Neural cell (in vitro differentiated cells): ENCODE data around the gene SOCS3.

Experiments used
- CTCF ChIP-seq: fragments of 450-650 bp; IDR thresholded peaks from 2 replicates; pipeline ENCODE4 v1.5.1; 2014; ENCODE audit warnings: antibody characterized with exemption, mild to moderate bottlenecking, moderate library complexity; ENCODE audit not compliant: poor library complexity, severe bottlenecking
- EZH2 ChIP-seq: fragments of 200-600, 300-800 bp; shearing (Covaris generic), sonication (generic); IDR thresholded peaks from 2 replicates; pipeline ENCODE4 v1.6.1; 2014; ENCODE audit warnings: antibody characterized with exemption, low read length, borderline replicate concordance, mild to moderate bottlenecking; ENCODE audit not compliant: insufficient read depth, poor library complexity, severe bottlenecking

- TF ChIP-seq EZH2 (no peak), CTCF (no peak)
These were observed 8.3 kb downstream of the SOCS3 start for GRCh38 chr17:78351449-78352006.
